HCT116 (cell line): ENCODE measurements around the gene TMIE. TPM values are rescaled to one million over a fixed set of nuclear protein-coding genes. Genes with fewer than 3 reads are reported as not detected.

Experiments
- ATAC-seq: fragments of 200-7000 bp; cut with Tn5 transposase; 2 replicates; pipeline ENCODE4 v1.9.1; 2020; ENCODE audit warnings: mild to moderate bottlenecking, moderate library complexity
- BruUV-seq: library from RNA; stranded (reverse); fragments of 400-500 nt; replicated peaks from 2 replicates; lab custom pipeline; 2021; lab: Mats Ljungman, UMichigan
- CTCF ChIA-PET: fragments of 300-600 bp; sonication (Branson Sonifier 250); formaldehyde crosslinking; loops from one replicate; lab custom pipeline; 2021; ENCODE audit warnings: antibody characterized with exemption; lab: Charles Lee
- POLR2A ChIA-PET: fragments of 300-600, 350-600 bp; sonication (Branson Sonifier 250); formaldehyde crosslinking; loops from one replicate; lab custom pipeline; 2021; ENCODE audit warnings: antibody characterized with exemption; lab: Charles Lee
- RAD21 ChIA-PET, 2 experiments: fragments of 300-600 bp; sonication (Branson Sonifier 250); formaldehyde crosslinking; loops; one replicate each; lab custom pipeline; 2023; ENCODE audit warnings: low total read pairs in 2 of 2; ENCODE audit not compliant: uncharacterized antibody in 2 of 2, unreplicated experiment in 2 of 2, low non-redundant PET in 1 of 2; lab: Charles Lee
- DNase-seq: peaks from one replicate; pipeline ENCODE4 v3.0.0-alpha.2; 2010; ENCODE audit warnings: low read depth, low spot score
- H2AFZ ChIP-seq: fragments of 200-600 bp; shearing (Covaris generic), sonication (generic); 2 replicates; pipeline ENCODE4 v1.6.1; 2017; ENCODE audit warnings: low read depth, mixed run types, mixed read lengths, antibody characterized with exemption, low read length; ENCODE audit not compliant: poor library complexity, severe bottlenecking
- H3K27ac ChIP-seq: 2 replicates; pipeline ENCODE4 v1.5.1; 2012; ENCODE audit warnings: low read depth, low read length
- H3K27me3 ChIP-seq: fragments of 200-600 bp; sonication (generic); 2 replicates; pipeline ENCODE4 v1.6.1; 2016; ENCODE audit warnings: mixed run types, low read length, mixed read lengths; ENCODE audit not compliant: insufficient read depth
- H3K36me3 ChIP-seq, 2 experiments: fragments of 200-500 bp in 1 of 2; fragments of 200-600 bp in 1 of 2; sonication (Bioruptor generic) in 1 of 2; sonication (generic) in 1 of 2; 2 replicates each; pipeline versions ENCODE4 v1.5.1 to v1.6.1; 2014 to 2016; ENCODE audit warnings: low read length in 2 of 2, inconsistent platforms in 1 of 2, mixed read lengths in 1 of 2, mixed run types in 1 of 2; ENCODE audit not compliant: insufficient read depth in 2 of 2, control insufficient read depth in 1 of 2
- H3K4me1 ChIP-seq, 2 experiments: fragments of 200-600 bp in 1 of 2; sonication (generic) in 1 of 2; 2 replicates each; pipeline versions ENCODE4 v1.5.1 to v1.6.1; 2012 to 2017; ENCODE audit warnings: low read length in 2 of 2, inconsistent platforms in 1 of 2, mild to moderate bottlenecking in 1 of 2, mixed read lengths in 1 of 2, mixed run types in 1 of 2, moderate library complexity in 1 of 2; ENCODE audit not compliant: insufficient read depth in 2 of 2, control insufficient read depth in 1 of 2
- H3K4me2 ChIP-seq: fragments of 200-600 bp; sonication (generic); 2 replicates; pipeline ENCODE4 v1.6.1; 2017; ENCODE audit warnings: mixed run types, low read length, mixed read lengths
- H3K4me3 ChIP-seq, 2 experiments: fragments of 200-600 bp in 1 of 2; sonication (generic) in 1 of 2; replicated peaks in 1 of 2; 2 replicates each; pipeline ENCODE4 v1.5.1; 2011 to 2016; ENCODE audit warnings: low read length in 2 of 2, control low read depth in 1 of 2, low read depth in 1 of 2, mild to moderate bottlenecking in 1 of 2, mixed read lengths in 1 of 2, mixed run types in 1 of 2
- H3K79me2 ChIP-seq: fragments of 200-600 bp; sonication (generic); 2 replicates; pipeline ENCODE4 v1.6.1; 2017; ENCODE audit warnings: mild to moderate bottlenecking, mixed run types, low read length, moderate library complexity, mixed read lengths; ENCODE audit not compliant: insufficient read depth
- H3K9ac ChIP-seq: fragments of 200-600 bp; sonication (generic); 2 replicates; pipeline ENCODE4 v1.6.1; 2016; ENCODE audit warnings: low read length, mixed read lengths
- H3K9me2 ChIP-seq: fragments of 200-600 bp; sonication (generic), shearing (Covaris generic); 2 replicates; pipeline ENCODE4 v1.6.1; 2017; ENCODE audit warnings: mixed run types, mild to moderate bottlenecking, moderate library complexity; ENCODE audit not compliant: insufficient read depth
- H3K9me3 ChIP-seq, 2 experiments: fragments of 200-500 bp in 1 of 2; fragments of 200-600 bp in 1 of 2; sonication (Bioruptor generic) in 1 of 2; sonication (generic) in 1 of 2; 2 replicates each; pipeline ENCODE4 v1.6.1; 2014 to 2017; ENCODE audit warnings: low read length in 2 of 2, mixed read lengths in 2 of 2, inconsistent platforms in 1 of 2, low read depth in 1 of 2, mild to moderate bottlenecking in 1 of 2, mixed run types in 1 of 2, moderate library complexity in 1 of 2; ENCODE audit not compliant: control insufficient read depth in 1 of 2, insufficient read depth in 1 of 2
- H4K20me1 ChIP-seq: fragments of 200-600 bp; sonication (generic), shearing (Covaris generic); 2 replicates; pipeline ENCODE4 v1.6.1; 2017; ENCODE audit warnings: mixed run types, mild to moderate bottlenecking, moderate library complexity; ENCODE audit not compliant: insufficient read depth
- EZH2phosphoT487 ChIP-seq: fragments of 200-600 bp; IDR thresholded peaks from 2 replicates; pipeline ENCODE4 v1.6.1; 2018; ENCODE audit warnings: antibody characterized with exemption, borderline replicate concordance
- POLR2AphosphoS5 ChIP-seq: IDR thresholded peaks from 2 replicates; pipeline ENCODE4 v1.6.1; 2011; ENCODE audit warnings: mild to moderate bottlenecking, low read depth, low read length, moderate library complexity
- SP1 ChIP-seq: IDR thresholded peaks from 2 replicates; pipeline ENCODE4 v1.6.1; 2012; ENCODE audit warnings: low read depth
- YY1 ChIP-seq: IDR thresholded peaks from 2 replicates; pipeline ENCODE4 v1.6.1; 2011; ENCODE audit warnings: low read length, low read depth, moderate library complexity, mild to moderate bottlenecking; ENCODE audit not compliant: insufficient replicate concordance; ENCODE audit errors: extremely low read depth
- intact Hi-C: fragments of 100-400 bp; cut with micrococcal nuclease; formaldehyde crosslinking; loops from 2 replicates; pipeline ENCODE4 v1.10.0; 2022
- total RNA-seq: library from RNA; stranded (reverse); gene quantifications from one replicate; pipeline ENCODE4 v1.2.1, GENCODE V29; 2021; ENCODE audit not compliant: unreplicated experiment

TMIE gene
- total RNA-seq, 1 experiment from 2014 or later: 0.74 TPM

DNA sequence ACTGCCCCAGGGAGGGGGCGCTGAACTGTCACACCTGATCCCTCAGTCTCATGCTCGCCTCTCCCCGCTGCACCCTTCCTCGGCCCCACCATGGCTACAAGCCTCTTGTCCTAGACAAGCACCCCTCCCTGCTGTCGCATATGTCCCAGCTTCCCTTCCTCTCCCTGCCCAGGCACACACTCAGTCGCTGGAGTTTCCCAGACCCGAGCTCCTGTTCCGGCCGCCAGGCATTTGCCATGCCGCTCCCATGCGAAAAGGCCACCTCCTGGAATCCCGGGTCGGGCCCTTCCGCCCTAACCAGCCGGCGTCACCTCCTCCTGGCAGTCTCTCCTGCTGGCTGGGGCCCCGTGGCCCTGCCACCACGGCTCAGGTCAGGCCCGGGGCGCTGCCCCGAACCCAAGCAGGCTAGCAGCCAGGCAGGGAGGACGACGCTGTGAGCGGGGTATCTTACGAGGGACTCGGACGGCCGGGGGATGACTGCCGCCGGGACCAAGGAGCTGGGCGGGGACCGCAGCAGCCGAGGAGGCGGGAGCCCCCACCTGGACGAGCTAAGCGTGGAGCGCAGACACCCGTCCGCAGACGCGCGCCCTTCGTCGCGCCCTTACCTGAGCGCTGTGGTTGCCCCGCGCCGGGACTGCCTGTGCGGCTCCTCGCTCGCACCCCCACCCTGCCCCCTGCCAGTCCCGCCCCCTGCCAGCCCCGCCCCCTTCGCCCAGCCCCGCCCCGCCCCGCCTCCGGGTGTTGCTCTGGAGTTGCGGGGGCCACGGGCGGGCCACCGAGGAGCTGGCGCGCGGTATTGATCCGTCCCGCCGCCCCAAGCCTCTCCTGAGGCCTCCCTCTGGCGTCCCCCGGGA, 7.9 kb upstream of the TMIE start, which contains the start of gene ALS2CL:
TSS of gene ALS2CL (minus strand) at position 642 of the 854 bp plus-strand sequence. CDS start 4,239 bp downstream, outside the sequence.
- no peak for TF ChIP-seq YY1
- no peak for TF ChIP-seq EZH2phosphoT487
- TF ChIP-seq POLR2AphosphoS5: peak; percentile 87
- Histone ChIP-seq H3K9me3 (no peaks in the 10 kb centered on the region), H3K27ac (peak within 1 kb of the TSS; percentile 79), H3K79me2 (no peaks in the 10 kb centered on the region), H3K27me3 (no peaks in the 10 kb centered on the region), H3K4me1 (peaks cover 31 to 68% of the 10 kb centered on the region in 2 experiments), H3K9ac (peak within 1 kb of the TSS; percentile 75), H2AFZ (no peak within 1 kb of the TSS), H3K4me2 (peak within 1 kb of the TSS; percentile 97), H3K36me3 (no peaks in the 10 kb centered on the region), H4K20me1 (no peaks in the 10 kb centered on the region), H3K9me2 (no peaks in the 10 kb centered on the region), H3K4me3 (peak within 1 kb of the TSS; percentile 52 to 67)
- intact Hi-C loops: no loop called here
- BruUV-seq: TSS peak; percentile 67
- ChIA-PET POLR2A (interaction anchor here (0.6 to 1.2 kb wide), 3 partner anchors 9 to 208 kb away, joined by 3 to 4 read pairs (median 3); no protein-coding TSS in a partner anchor), RAD21 (no interaction called here), CTCF (interaction anchor here (0.9 to 1.3 kb wide), 3 partner anchors 27 to 167 kb away, joined by 3 to 4 read pairs (median 3); no protein-coding TSS in a partner anchor)
- no peak for DNase-seq
- ATAC-seq: peak; percentile 68

- no peak for DNase-seq
- RAD21 ChIA-PET: no interaction called here
- H3K27me3 ChIP-seq: no peaks in the 10 kb centered on the region
- H3K4me3 ChIP-seq: peak overlapping the region; percentile 52 to 67
- BruUV-seq: TSS peak; percentile 57
- intact Hi-C loops: no loop called here
- peak overlapping the region; percentile 97 for H3K4me2 ChIP-seq
- H2AFZ ChIP-seq: no peak overlapping the region
- H3K79me2 ChIP-seq: no peaks in the 10 kb centered on the region
- H3K4me1 ChIP-seq: peaks cover 31 to 68% of the 10 kb centered on the region in 2 experiments
- TF ChIP-seq SP1: no peak
- TF ChIP-seq, all 23 proteins: peak for 0
- ChIA-PET POLR2A (interaction anchor here (0.6 to 1.2 kb wide), 3 partner anchors 9 to 207 kb away, joined by 3 to 4 read pairs (median 3); no protein-coding TSS in a partner anchor), CTCF (interaction anchor here (0.9 to 1.3 kb wide), 3 partner anchors 28 to 166 kb away, joined by 3 to 4 read pairs (median 3); no protein-coding TSS in a partner anchor)
- H3K9ac ChIP-seq: peak overlapping the region; percentile 75
- H3K9me2 ChIP-seq: no peaks in the 10 kb centered on the region
- H3K36me3 ChIP-seq: no peaks in the 10 kb centered on the region
- ATAC-seq: peak; percentile 13
- no peaks in the 10 kb centered on the region for H4K20me1 ChIP-seq
- H3K9me3 ChIP-seq: no peaks in the 10 kb centered on the region
- H3K27ac ChIP-seq: peak overlapping the region; percentile 79
Observed at GRCh38 chr3:46693892-46694226, 7.3 kb upstream of the TMIE start.
